HCT116 (cell line): ENCODE data around the gene CPNE2.

Source experiments
- CTCF ChIP-seq, 3 experiments: fragments of 200-600 bp in 1 of 3; sonication (generic) in 1 of 3; IDR thresholded peaks in 2 of 3; conservative IDR thresholded peaks in 1 of 3; 2 replicates each; pipeline ENCODE4 v1.5.1; 2012 to 2017; ENCODE audit warnings: low read depth in 2 of 3, low read length in 2 of 3, antibody characterized with exemption in 1 of 3, borderline replicate concordance in 1 of 3, control low read depth in 1 of 3, mild to moderate bottlenecking in 1 of 3, mixed read lengths in 1 of 3, mixed run types in 1 of 3, moderate library complexity in 1 of 3; ENCODE audit not compliant: insufficient read depth in 1 of 3
- ELF1 ChIP-seq: IDR thresholded peaks from 2 replicates; pipeline ENCODE4 v1.6.1; 2012; ENCODE audit warnings: low read depth, borderline replicate concordance
- EZH2 ChIP-seq: fragments of 200-600 bp; sonication (generic); IDR thresholded peaks from 2 replicates; pipeline ENCODE4 v1.6.1; 2017; ENCODE audit warnings: antibody characterized with exemption, mixed run types
- FOSL1 ChIP-seq: IDR thresholded peaks from 2 replicates; pipeline ENCODE4 v1.6.1; 2012; ENCODE audit warnings: low read depth
- JUND ChIP-seq: IDR thresholded peaks from 2 replicates; pipeline ENCODE4 v1.6.1; 2012
- MAX ChIP-seq: IDR thresholded peaks from 2 replicates; pipeline ENCODE4 v1.6.1; 2012
- POLR2A ChIP-seq: IDR thresholded peaks from 2 replicates; pipeline ENCODE4 v1.7.0; 2011; ENCODE audit warnings: borderline replicate concordance; ENCODE audit not compliant: insufficient read depth, insufficient read length; ENCODE audit errors: extremely low read depth
- POLR2AphosphoS5 ChIP-seq: IDR thresholded peaks from 2 replicates; pipeline ENCODE4 v1.6.1; 2011; ENCODE audit warnings: mild to moderate bottlenecking, low read depth, low read length, moderate library complexity
- RAD21 ChIP-seq: IDR thresholded peaks from 2 replicates; pipeline ENCODE4 v1.6.1; 2012; ENCODE audit warnings: low read depth, mild to moderate bottlenecking
- REST ChIP-seq: IDR thresholded peaks from 2 replicates; pipeline ENCODE4 v1.6.1; 2012; ENCODE audit warnings: low read depth
- SRF ChIP-seq: IDR thresholded peaks from 2 replicates; pipeline ENCODE4 v1.6.1; 2012; ENCODE audit warnings: low read depth
- TCF7L2 ChIP-seq: IDR thresholded peaks from 2 replicates; pipeline ENCODE4 v1.7.0; 2011; ENCODE audit warnings: borderline replicate concordance, inconsistent platforms; ENCODE audit not compliant: insufficient read depth, insufficient read length; ENCODE audit errors: extremely low read depth
- ZBTB33 ChIP-seq: IDR thresholded peaks from 2 replicates; pipeline ENCODE4 v1.6.1; 2011; ENCODE audit warnings: mild to moderate bottlenecking, low read length, moderate library complexity; ENCODE audit not compliant: insufficient replicate concordance; ENCODE audit errors: extremely low read depth
- ZFX ChIP-seq: fragments of 450-650 bp; IDR thresholded peaks from 2 replicates; pipeline ENCODE4 v1.6.1; 2017

GRCh38 chr16:57152096-57153093 lies 60.0 kb downstream of the CPNE2 start:
- TF ChIP-seq POLR2A (no peak), REST (no peak), MAX (no peak), CTCF (IDR thresholded peaks at IDR 0.05 in 2 of 3, conservative IDR thresholded peaks at IDR 0.05 in 1 of 3; ENCODE audit: borderline replicate concordance in 1 of 3, insufficient read depth in 1 of 3, low read depth in 2 of 3, low read length in 2 of 3) (no peak), ELF1 (no peak), ZFX (no peak), EZH2 (no peak), RAD21 (no peak), FOSL1 (no peak), POLR2AphosphoS5 (no peak), TCF7L2 (no peak), JUND (no peak), ZBTB33 (no peak), SRF (no peak)
